ENCODE data around the gene MGAT4C.

Gene MGAT4C

DNA sequence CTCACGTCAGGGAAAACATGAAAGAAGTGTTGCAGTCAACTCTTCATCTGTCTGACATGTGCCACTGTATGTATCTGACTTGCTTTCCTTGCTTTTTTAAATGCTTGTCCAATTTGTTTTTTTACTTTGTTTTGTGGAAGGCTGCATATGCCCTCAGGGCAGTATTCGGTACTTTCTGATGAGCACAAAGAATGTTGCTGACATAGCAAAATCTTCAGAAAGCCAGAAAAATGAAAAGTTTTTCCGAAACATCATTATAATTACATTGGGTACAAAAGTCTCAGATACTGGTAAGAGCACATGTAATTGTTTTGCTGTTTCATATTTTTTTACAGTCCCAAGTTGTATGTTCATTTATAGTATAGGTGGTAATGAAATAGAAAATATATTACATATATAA is 237.8 kb downstream of the MGAT4C start:
- DNase-seq, result no peak
- TF ChIP-seq GATA1 (IDR thresholded peaks at IDR 0.05; ENCODE audit: low read depth, low read length), result no peak
- TF ChIP-seq POLR2A (IDR thresholded peaks at IDR 0.05; ENCODE audit: low read length), result no peak

DNA sequence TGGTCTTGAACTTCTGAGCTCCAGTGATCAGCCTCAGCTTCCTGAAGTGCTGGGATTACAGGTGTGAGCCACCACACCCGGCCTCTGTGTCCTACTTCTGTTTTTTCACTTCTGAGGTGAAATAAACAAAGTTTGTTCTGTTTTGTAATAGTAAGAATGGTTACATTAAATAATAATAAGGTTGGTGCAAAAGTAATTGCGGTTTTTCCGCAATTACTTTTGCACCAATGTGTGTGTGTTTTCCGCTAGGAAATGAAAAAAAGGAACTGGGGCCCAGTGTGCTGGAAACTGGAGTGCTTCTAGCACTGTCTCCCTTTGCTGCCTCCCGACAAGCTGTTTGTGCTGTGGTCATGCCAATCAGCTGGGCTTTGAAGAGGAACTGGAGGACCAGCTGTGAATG is 241.2 kb downstream of the MGAT4C start:
- DNase-seq, result no peak
- TF ChIP-seq POLR2A (IDR thresholded peaks at IDR 0.05; ENCODE audit: low read length) (no peak), GATA1 (IDR thresholded peaks at IDR 0.05; ENCODE audit: low read depth, low read length) (no peak)

DNA sequence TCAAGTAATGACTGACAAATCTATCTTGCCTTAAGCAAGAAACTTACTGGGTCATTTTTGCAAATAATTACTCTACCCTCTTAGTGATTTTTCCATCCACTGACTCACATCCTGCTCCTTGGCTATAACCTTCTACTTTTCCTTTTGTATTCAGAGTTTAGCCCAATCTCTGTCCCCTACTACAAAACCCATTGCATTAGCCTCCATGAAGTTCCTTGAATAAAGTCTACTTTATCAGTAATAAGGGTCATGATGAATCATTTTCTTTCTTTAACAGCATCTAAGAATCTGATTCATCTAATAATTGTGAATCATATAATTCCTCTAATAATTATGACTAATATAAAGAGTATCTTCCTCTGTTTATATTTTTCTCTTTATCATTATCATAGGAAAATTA is 249.5 kb downstream of the MGAT4C start:
- DNase-seq, result no peak
- no peak for TF ChIP-seq POLR2A (IDR thresholded peaks at IDR 0.05; ENCODE audit: low read length)
- TF ChIP-seq GATA1 (IDR thresholded peaks at IDR 0.05; ENCODE audit: low read depth, low read length), result no peak

DNA sequence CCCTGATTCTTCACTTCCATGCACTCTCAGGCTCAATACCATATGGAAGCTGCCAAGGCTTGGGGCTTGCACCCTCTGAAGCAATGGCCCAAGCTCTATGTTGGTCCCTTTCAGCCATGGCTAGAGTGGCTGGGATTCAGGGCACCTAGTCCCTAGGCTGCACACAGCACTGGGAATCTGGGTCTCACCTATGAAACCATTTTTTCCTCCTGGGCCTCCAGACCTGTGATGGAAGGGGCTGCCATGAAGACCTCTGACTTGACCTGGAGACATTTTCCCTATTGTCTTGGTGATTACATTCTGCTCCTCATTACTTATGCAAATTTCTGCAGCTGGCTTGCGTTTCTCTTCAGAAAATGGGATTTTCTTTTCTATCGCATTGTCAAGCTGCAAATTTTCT is 258.1 kb downstream of the MGAT4C start:
- DNase-seq, result no peak
- TF ChIP-seq POLR2A (IDR thresholded peaks at IDR 0.05; ENCODE audit: low read length) (no peak), GATA1 (IDR thresholded peaks at IDR 0.05; ENCODE audit: low read depth, low read length) (no peak)

DNA sequence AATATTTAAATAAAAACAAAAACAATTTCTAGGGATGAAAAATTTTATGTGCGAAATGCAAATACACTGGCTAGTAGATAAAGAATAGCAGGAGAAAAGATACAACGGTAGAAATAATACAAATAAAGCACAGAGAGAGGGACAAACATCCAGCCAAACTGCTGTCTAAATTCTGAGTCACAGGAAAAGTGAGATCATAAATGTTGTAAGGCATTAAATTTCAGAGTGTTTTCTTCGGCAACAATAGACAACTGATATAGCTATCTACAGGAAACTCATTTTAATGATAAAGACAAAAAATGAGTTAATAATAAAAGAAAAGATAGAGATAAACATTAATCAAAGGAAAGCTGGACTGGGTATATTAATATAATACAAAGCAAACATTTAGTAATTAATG is 259.9 kb downstream of the MGAT4C start:
- DNase-seq, result no peak
- TF ChIP-seq POLR2A (IDR thresholded peaks at IDR 0.05; ENCODE audit: low read length), result no peak
- TF ChIP-seq GATA1 (IDR thresholded peaks at IDR 0.05; ENCODE audit: low read depth, low read length), result no peak

DNA sequence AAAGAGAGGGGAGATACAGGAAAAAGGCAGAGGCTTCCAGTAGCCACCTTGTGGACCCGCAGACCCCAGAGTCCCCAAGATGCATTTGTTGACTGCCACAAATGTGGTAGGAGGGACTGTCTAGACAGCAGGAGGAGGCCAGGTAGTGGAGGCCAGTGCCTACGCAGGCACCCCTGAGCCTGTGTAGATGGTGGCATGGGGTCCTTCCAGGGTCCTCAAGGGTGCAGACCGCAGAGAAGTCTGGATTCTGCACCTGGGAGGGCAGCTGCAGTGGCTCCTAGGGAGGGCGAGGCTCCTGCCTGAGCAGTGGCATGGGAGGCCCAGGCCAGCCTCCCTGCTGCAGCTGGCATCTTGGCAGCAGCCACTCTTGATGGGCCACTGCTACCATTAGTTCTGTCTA is 262.4 kb downstream of the MGAT4C start:
- no peak for DNase-seq
- TF ChIP-seq GATA1 (IDR thresholded peaks at IDR 0.05; ENCODE audit: low read depth, low read length) (no peak), POLR2A (IDR thresholded peaks at IDR 0.05; ENCODE audit: low read length) (no peak)

DNA sequence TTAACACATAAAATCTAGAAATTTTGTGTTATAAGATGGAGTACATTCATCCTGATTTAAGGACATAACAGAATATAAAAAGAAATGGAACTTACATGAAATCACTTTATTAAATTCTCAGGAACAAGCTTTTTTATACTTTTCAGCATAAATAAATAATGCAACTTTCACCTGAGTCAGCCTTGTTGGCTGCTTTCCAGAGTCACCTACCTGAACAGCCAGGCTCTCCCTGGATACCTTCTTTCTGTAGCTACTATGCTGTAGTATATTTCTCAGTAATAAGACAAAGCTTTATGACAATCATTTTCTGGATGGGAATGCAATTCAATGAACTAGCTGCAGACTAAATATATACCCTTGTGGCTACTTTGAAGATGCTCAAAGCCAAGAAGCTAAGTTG is 270.2 kb downstream of the MGAT4C start:
- TF ChIP-seq POLR2A (IDR thresholded peaks at IDR 0.05; ENCODE audit: low read length) (no peak), GATA1 (IDR thresholded peaks at IDR 0.05; ENCODE audit: low read depth, low read length) (no peak)
- no peak for DNase-seq

DNA sequence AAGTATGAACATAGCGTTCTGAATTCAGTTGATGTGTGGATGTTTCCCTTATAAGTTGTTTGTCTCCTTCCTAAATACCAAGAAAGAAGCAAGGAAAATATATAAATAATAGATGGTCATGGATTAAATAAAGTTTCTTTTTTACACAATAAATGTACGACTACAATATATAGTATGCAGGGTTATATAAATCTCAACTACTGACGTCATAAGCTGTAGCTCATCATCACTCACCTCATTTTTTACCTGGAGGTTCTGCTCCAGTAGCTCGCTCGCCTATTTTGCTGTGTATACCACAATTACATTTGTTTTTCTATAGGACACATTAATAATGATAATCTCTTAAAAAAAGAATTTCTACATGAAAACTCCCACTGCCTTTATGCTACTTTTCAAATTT is 272.6 kb downstream of the MGAT4C start:
- TF ChIP-seq POLR2A (IDR thresholded peaks at IDR 0.05; ENCODE audit: low read length) (no peak), GATA1 (IDR thresholded peaks at IDR 0.05; ENCODE audit: low read depth, low read length) (no peak)
- DNase-seq, result no peak

DNA sequence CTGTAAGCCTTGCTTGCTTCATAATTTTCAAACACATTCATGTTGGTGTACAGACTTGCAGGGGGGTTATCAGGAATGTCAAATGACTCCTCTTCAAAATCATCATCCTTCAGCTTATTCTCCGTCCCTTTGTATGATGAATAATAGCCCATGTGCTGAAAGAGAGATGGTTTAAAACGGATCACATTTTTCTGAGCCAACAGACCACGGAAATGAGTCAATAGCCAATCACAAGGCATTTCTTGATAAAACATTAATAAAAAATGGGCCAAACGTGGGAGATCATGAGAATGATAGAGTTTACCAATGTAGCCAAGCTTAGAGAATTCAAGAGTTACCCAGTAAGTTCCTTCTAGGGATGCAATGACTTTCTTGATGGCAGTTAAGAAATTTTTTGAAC is 276.6 kb downstream of the MGAT4C start:
- no peak for TF ChIP-seq POLR2A (IDR thresholded peaks at IDR 0.05; ENCODE audit: low read length)
- no peak for TF ChIP-seq GATA1 (IDR thresholded peaks at IDR 0.05; ENCODE audit: low read depth, low read length)
- no peak for DNase-seq

DNA sequence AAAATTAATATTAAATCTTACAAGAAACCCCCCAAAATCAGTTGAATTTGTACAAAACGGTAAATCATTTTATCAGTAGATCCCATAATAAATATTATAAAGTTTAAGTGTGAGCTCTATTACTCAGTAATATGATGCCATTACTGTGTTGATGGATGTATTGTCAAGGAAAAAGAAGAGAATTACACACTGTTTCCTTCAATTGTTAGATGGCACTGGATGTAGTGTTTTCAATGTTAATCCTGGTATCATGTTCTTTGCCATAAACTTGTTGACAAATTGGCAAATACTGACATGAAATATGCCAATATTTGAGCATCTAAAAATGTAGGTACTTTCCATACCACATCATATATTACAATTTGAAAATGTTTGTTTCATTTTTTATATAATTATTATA is 280.5 kb downstream of the MGAT4C start:
- no peak for DNase-seq
- TF ChIP-seq GATA1 (IDR thresholded peaks at IDR 0.05; ENCODE audit: low read depth, low read length), result no peak
- no peak for TF ChIP-seq POLR2A (IDR thresholded peaks at IDR 0.05; ENCODE audit: low read length)

DNA sequence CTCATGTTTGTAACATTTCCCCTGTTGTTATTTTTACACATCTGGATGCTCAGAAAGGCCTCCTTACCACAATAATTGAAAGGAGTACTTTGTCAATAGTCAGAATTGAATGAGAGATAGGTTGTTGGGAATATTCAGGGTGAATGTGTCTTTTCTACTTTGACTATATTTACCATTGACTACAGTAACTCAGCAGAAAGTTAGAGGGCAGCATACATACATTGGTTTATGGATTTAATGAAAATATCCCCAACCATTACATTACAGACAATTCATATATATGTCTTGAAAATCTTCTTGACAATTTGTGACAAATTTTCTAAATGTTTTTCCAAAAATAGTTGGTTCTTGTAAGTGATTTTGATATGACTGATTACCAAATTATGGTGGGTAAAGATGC is 284.4 kb downstream of the MGAT4C start:
- no peak for TF ChIP-seq GATA1 (IDR thresholded peaks at IDR 0.05; ENCODE audit: low read depth, low read length)
- no peak for TF ChIP-seq POLR2A (IDR thresholded peaks at IDR 0.05; ENCODE audit: low read length)
- DNase-seq, result no peak

DNA sequence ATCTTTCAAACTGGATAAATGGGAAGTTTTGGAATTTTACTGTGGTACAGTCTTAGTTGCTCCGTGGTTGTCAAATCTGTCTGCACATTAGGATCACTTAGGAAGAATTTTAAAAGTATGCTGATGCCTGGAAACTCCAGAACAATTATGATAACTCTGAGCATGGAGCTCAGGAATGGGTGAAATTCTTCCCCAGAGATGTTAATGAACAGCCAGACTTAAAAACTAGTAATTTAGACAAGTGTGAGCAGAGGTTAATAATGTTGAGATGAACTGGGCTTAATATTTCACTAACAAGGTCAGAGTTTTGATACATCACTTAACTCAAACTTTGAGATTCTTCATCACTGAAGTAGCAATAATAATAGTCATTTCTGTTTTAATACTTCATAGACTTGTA is 287.6 kb downstream of the MGAT4C start:
- TF ChIP-seq GATA1 (IDR thresholded peaks at IDR 0.05; ENCODE audit: low read depth, low read length) (no peak), POLR2A (IDR thresholded peaks at IDR 0.05; ENCODE audit: low read length) (no peak)
- DNase-seq, result no peak

DNA sequence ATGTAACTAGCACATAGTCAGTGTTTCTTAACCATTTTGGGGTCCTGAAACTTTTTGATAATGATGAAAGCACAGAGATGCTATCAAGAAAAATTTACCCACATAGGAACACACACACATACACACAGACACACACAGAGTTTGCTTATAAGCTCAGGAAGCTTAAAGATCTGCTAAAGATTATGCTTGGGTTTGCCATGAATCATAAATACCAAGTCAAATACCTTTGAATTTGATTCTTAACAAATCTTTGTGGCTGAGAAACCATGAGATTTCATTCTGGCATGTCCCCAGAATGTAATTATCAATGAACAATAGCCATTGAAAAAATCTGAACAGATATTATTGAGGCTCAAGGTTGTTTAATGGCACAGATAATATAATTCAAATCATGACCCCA is 292.9 kb downstream of the MGAT4C start:
- DNase-seq, result no peak
- TF ChIP-seq POLR2A (IDR thresholded peaks at IDR 0.05; ENCODE audit: low read length) (no peak), GATA1 (IDR thresholded peaks at IDR 0.05; ENCODE audit: low read depth, low read length) (no peak)

DNA sequence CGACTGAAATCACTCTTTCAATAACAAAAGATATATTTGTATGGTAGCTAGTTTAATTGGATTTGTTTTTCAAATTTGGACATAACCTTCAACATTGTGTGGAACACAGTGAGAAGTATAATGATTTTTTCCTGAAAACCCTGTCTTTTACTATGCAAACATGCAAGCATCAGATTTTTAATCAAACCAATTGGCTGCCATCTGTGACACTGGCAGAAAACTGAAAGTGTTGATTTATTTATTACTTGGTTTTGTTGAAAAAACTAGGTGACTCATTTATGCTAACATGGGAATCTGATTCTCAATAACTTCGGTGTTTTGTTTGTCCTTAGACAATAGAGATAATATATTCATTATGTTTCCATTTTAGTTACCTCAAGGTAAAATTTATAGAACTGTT is 300.1 kb downstream of the MGAT4C start:
- no peak for TF ChIP-seq POLR2A (IDR thresholded peaks at IDR 0.05; ENCODE audit: low read length)
- TF ChIP-seq GATA1 (IDR thresholded peaks at IDR 0.05; ENCODE audit: low read depth, low read length), result no peak
- no peak for DNase-seq

DNA sequence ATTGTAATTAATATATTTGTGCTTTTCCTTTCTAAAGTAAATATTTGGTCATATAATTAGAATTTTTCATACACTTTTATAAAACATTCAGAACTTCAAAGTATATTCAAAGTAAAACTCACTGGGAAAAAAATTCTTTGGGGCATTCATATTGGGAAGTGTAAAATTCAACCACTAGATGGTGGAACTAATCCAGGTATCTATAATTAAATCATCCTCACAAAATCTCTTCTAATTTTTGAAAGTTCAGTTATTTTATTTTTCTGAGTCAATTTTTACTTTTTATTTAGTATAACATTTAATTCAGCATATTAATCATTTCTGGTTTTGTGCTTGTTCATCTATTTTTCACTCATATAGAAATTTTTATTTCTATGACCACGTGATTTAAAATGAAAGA is 301.1 kb downstream of the MGAT4C start:
- TF ChIP-seq POLR2A (IDR thresholded peaks at IDR 0.05; ENCODE audit: low read length) (no peak), GATA1 (IDR thresholded peaks at IDR 0.05; ENCODE audit: low read depth, low read length) (no peak)
- no peak for DNase-seq

DNA sequence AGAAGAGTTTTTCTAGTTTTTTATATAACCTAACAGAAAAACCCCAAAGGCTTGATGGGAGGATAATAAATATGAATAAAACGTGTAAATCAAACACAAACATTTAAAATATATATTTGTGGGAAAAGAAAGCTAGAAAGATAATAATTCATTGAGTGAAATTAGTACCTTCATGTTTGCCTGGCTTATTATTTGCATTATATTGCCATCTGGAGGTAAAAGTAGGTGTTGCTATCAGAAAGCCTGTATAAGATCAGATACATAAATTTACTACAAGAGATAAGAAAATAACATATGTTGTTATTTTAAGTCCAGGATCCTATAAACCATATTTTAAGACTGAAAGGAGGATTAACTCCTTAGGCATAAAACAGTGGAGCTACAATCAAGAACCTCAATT is 304.4 kb downstream of the MGAT4C start:
- TF ChIP-seq GATA1 (IDR thresholded peaks at IDR 0.05; ENCODE audit: low read depth, low read length) (no peak), POLR2A (IDR thresholded peaks at IDR 0.05; ENCODE audit: low read length) (no peak)
- DNase-seq, result peak in 1 of 2 experiments; percentile 7

Data from erythroblast (primary cell).